Lower leg skin (tissue), 4 donors: ENCODE data around the gene TCF7L2. TPM values are rescaled to one million over a fixed set of nuclear protein-coding genes. Genes with fewer than 3 reads are reported as not detected.

Experiments used
- DNase-seq, 2 donors: peaks; one replicate each; pipeline ENCODE4 v3.0.0-alpha.2; 2019; ENCODE audit warnings: low spot score in 2 of 2
- H3K4me3 ChIP-seq: fragments of 200-600 bp; sonication (generic); 2 replicates; pipeline ENCODE4 v1.5.1; 2017; ENCODE audit warnings: mild to moderate bottlenecking, low read depth; ENCODE audit not compliant: poor library complexity, severe bottlenecking
- CTCF ChIP-seq, 3 donors: fragments of 450-650 bp; IDR thresholded peaks; one replicate each; pipeline ENCODE4 v1.5.1; 2016; ENCODE audit warnings: antibody characterized with exemption in 3 of 3, mild to moderate bottlenecking in 3 of 3, moderate library complexity in 2 of 3
- POLR2A ChIP-seq, 2 donors: fragments of 450-650 bp; IDR thresholded peaks; one replicate each; pipeline ENCODE4 v1.6.1; 2016 to 2017; ENCODE audit warnings: antibody characterized with exemption in 2 of 2, mild to moderate bottlenecking in 1 of 2, moderate library complexity in 1 of 2
- WGBS, 2 donors: methylation state at CpG; one replicate each; pipeline ENCODE4 v1.1.5; 2018; 5-methylcytosine and 5-hydroxymethylcytosine counted together
- intact Hi-C: fragments of 100-400 bp; cut with DNase I; formaldehyde crosslinking; loops from one replicate; pipeline ENCODE4 v1.15.0; 2023; ENCODE audit warnings: low total_unique reads
- total RNA-seq, 4 donors: library from RNA; depleted of rRNA; stranded (reverse); fragments of >200 nt; gene quantifications; one replicate each; pipeline ENCODE4 v1.1.0, GENCODE V29; 2016

The TCF7L2 gene
- total RNA-seq, 4 donors from 2014 or later, result 5.6 to 23.1 (median 16.2) TPM

GRCh38 chr10:112963835-112964234 lies 13.8 kb downstream of the TCF7L2 start:
- TF ChIP-seq POLR2A (IDR thresholded peaks at IDR 0.05) (no peak), CTCF (IDR thresholded peaks at IDR 0.05) (no peak)
- no peak overlapping the region for H3K4me3 ChIP-seq
- no peak for DNase-seq
- WGBS, 2 donors, result 56 to 73% methylated on average over 5 of the region's 5 CpGs
- intact Hi-C loops, result no loop called here

- no peak for TF ChIP-seq POLR2A (IDR thresholded peaks at IDR 0.05)
- no peak overlapping the region for H3K4me3 ChIP-seq
- DNase-seq, result no peak
- 89 to 92% methylated on average over 6 of the region's 6 CpGs for WGBS, 2 donors
- intact Hi-C loops, result no loop called here
Measured at GRCh38 chr10:112964482-112964881, 14.4 kb downstream of the TCF7L2 start.

- intact Hi-C loops, result no loop called here
- no peak overlapping the region for H3K4me3 ChIP-seq
- no peak for DNase-seq
- 72 to 75% methylated on average over 9 of the region's 9 CpGs for WGBS, 2 donors
- TF ChIP-seq CTCF (IDR thresholded peaks at IDR 0.05), result no peak
- no peak for TF ChIP-seq POLR2A (IDR thresholded peaks at IDR 0.05)
Measured at GRCh38 chr10:112966194-112966855, 16.3 kb downstream of the TCF7L2 start.

- intact Hi-C loops, result no loop called here
- TF ChIP-seq CTCF (IDR thresholded peaks at IDR 0.05), result no peak
- TF ChIP-seq POLR2A (IDR thresholded peaks at IDR 0.05), result no peak
- WGBS, 2 donors, result 81 to 82% methylated on average over 5 of the region's 5 CpGs
- no peak for DNase-seq
- no peak overlapping the region for H3K4me3 ChIP-seq
Measured at GRCh38 chr10:112967200-112967599, 17.2 kb downstream of the TCF7L2 start.

GRCh38 chr10:112969131-112969530 lies 19.1 kb downstream of the TCF7L2 start:
- TF ChIP-seq POLR2A (IDR thresholded peaks at IDR 0.05) (no peak), CTCF (IDR thresholded peaks at IDR 0.05) (no peak)
- 70 to 84% methylated on average over 2 of the region's 2 CpGs for WGBS, 2 donors
- intact Hi-C loops, result no loop called here
- no peak for DNase-seq
- no peak overlapping the region for H3K4me3 ChIP-seq

GRCh38 chr10:112969542-112969941 lies 19.5 kb downstream of the TCF7L2 start:
- WGBS, 2 donors, result 49 to 82% methylated on average over 2 of the region's 2 CpGs
- TF ChIP-seq CTCF (IDR thresholded peaks at IDR 0.05) (no peak), POLR2A (IDR thresholded peaks at IDR 0.05) (no peak)
- H3K4me3 ChIP-seq, result no peak overlapping the region
- DNase-seq, result no peak
- intact Hi-C loops, result no loop called here
